ENCODE data around the gene NAIF1.

NAIF1 gene

DNA sequence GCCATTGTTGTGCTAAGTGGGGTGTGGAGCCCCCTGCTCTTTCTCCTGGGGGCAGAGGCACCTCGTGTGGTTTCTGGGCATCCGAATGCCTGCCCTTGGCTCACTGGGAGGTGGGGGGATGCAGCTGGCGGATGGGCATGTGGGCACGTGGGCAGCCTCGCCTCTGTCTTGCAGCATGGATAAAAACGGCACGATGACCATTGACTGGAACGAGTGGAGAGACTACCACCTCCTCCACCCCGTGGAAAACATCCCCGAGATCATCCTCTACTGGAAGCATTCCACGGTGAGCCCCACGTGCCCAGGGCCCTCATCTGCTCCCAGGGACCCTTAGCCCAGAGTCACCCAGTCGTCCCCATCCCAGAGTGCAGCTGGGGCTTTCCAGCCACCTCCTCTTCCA, 35.1 kb upstream of the NAIF1 start:
- no peak for DNase-seq

DNA sequence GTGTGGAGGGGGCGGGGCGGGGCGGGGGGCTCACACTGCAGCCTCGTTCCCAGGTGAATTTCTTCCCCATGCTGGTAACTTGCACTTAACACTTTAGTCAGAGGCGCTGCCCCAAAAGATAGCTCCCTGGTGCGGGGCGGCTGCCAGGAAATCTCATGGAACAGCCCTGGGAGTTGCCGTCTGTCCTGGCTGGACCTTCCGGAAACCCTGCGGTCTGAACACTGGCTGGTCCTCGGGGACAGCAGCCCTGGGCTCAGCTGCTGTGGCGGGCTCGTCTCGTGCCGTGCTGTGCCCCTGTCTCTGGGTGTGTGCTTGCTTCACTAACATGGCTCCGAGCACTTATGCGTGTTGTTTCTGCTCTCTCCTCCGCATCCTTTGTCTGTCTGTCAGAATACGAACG, 34.6 kb upstream of the NAIF1 start:
- DNase-seq: no peak

DNA sequence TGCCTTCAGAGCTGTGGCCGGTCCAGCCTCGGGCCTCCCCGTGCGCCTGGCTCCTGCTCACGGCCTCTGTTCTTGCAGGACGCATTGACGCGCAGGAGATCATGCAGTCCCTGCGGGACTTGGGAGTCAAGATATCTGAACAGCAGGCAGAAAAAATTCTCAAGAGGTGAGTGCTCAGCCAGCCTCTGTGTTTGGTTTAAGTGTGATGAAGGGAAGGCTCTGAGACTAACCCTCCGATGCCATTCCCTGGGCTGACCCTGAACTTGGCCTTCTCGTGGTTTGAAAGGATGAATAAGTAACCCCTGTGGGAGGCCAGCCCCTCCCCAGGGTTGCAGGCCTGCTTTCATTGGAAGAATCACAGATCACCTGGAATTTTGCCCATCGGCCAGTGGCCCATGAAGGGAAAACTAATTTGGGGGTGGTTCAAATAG, 34.1 kb upstream of the NAIF1 start:
- no peak for DNase-seq

DNA sequence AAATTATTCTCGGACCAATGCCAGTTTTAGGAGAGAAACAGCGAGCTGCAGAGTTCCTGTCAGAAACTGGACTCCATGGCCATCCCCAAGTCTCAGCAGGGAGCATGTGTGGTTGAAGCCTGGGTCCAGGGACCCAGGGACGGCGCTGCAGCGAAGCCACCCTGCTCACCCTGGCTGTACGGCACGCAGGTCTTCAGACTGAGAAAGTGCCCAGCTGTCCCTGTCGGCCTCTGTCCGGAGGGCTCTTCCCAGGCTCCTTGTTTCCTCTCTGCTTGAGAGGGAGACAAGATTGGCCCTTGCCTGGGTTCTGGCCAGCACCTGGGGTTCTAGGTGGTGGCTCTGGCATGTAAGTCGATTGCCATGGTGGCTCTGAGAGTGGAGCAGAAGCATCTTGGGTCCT, 33.5 kb upstream of the NAIF1 start:
- DNase-seq: no peak

DNA sequence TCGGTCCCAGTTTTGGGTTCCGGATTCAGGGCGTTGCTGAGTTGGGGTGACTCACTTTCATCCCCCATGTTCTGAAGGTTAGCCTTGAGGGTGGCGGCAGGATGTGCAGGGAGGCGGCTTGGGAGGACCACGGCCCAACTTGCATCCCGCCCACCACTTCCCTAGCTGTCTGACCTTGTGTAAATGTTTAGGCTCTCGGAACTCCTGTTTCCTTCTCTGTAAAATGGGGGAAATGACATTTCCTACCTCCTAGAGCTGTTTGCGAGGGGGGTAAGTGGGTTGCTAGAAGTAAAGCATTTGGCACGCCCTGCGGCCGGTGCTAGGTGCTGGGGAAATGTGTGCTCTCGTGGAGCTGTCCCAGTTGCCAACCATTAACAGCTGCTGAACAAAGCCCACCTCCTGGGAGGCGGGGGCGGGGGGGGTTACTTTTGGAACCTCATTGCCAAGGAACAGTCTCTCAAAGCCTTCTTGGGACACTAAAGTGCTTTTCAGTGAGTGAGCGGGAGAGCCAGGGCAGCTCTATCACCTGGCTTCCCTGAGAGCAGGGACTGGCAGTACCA, 32.9 kb upstream of the NAIF1 start:
- no peak for DNase-seq

DNA sequence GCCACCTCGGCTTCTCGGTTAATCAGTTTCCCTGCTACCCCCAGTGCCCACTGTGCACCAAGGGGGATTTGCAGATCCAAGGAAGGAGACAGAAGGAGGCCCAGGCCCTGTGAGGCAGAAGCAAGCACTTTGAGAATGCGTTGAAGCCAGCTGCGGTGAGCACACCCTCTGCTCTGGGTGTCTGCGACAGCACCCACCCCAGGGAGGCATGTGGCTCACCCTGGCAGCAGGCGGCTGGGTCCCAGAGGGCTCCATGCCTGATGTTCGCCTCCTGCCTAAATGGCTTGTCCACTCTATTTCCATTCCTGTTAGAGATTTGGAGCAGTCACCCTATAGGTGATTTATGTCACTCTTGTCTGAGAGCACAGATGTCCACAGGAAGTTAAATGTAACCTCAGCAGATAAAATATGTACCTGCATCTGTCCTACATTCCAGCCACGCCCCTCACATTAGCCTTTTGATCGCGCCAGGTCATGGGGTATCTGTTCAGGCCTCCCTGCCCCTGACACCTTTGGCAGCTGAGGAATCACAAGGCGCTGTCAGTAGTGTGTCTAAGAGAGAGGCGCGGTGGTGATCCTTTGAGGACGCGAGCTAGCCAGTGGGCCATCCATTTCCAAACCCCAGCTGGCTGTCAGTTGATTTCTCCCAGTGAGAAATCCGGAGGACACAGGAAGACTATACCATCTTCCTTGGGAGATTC, 32.3 kb upstream of the NAIF1 start:
- DNase-seq: no peak

DNA sequence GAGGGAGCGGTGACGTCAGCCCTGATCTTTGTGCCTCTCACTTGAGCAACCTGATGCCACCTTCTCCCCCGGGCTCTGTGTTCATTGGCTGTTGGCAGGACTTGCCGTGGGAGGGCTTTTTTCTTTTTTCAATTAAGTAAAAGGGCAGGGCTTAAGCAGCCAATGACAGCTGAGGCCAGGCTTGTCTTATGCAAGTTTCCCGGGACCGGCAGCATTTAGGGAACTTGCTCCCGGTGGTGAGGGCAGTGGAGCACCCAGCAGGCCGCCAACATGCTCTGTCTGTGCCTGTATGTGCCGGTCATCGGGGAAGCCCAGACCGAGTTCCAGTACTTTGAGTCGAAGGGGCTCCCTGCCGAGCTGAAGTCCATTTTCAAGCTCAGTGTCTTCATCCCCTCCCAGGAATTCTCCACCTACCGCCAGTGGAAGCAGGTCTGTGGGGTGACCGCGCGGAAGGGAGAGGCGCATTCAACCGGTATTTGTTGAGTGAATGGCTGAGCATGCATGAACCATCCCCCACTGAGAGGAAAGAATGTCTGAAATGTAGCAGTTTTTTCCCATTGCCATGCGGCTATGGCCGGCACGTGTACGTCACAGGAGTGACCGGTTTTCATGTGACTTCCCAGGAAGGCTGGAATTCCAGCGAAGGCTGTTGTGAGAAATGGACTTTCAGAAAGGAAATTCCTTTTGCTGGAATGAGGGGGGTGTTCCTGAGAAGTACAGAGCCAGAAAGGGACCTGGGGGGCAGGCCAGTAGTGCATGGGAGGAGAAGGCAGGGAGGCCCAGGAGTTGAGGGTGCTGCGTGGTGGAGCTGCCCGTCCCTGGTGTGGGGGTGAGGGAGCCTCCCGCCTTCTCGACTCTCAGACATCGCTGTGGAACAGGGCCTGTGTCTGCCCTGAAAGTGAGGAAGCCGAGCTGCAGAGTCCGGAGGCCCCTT, 31.4 kb upstream of the NAIF1 start:
- peak; percentile 84 for DNase-seq

DNA sequence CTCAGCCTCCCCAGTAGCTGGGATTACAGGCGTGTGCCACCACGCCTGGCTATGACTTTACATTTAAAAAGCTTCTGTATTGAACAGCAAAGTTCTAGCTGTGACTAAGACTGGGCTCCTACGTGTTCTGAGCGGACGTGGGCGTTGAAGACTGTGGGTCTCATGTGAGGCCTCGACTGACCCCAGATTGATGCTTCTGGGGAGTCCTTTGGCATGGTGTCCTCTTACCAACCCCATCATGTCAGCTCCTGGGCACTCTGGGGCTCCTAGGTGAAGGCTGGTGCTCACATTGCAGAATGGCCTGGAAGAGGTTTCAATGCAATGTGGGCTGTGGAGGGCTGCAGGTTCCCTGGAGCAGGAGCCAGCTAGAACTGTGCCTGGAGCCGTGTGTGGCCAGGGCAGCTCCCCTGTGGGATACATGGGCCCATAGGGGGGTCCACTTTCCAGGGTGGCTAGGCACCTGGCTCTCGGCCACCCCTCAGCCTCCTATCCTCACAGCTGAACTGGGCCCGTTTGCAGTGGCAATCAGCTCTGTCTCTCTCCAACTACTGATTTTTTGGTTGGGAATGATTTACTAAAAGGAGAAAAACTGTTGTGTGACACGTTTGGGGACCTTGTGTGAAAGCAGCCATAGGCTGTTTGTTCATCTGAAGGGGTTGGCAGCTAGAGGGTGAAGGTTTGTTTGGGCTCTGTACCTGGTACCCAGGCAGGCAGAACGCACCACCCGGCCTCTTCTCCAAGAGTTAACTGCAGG, 30.6 kb upstream of the NAIF1 start:
- no peak for DNase-seq

DNA sequence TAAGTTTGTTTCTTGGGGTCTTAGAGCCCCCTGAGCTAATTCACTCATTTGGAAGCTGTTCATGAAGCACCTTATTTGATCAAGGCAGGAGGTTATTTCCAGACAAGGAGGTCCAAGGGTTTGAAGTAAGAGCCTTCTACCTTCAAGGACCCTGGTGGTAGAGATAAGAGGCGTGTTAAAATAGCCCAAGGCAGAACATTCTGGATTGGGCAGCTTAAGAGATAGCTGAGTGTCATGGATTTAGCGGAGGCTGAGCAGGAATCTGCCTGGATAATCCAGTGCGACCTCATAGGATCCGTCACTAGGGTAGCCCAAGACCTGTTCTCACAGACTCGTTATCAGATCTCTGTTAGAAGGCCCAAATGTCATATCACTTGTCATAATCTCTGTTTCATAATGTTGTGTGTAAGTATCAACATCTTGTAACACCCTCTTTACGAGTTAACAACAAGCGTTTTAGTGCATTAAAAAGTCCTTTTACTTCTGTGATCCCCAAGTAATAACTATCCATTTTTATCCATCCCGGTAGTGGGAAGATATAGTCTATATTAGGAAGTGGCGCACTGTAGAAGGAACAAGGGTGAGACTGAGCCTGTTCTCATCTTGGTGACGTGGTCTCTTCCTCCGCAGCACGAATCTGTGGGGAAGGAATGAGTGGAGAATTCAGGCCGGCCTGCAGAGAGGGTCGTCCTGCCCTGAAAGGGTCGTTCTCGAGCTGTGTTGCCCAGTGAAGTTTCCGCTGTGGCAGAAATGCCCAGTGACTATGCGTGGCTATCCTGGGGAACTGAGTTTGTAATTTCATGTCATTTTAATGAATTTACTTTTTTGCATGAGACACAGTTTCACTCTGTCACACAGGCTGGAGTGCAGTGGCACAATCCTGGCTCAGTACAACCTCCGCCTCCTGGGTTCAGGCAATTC, 29.8 kb upstream of the NAIF1 start:
- DNase-seq: no peak

DNA sequence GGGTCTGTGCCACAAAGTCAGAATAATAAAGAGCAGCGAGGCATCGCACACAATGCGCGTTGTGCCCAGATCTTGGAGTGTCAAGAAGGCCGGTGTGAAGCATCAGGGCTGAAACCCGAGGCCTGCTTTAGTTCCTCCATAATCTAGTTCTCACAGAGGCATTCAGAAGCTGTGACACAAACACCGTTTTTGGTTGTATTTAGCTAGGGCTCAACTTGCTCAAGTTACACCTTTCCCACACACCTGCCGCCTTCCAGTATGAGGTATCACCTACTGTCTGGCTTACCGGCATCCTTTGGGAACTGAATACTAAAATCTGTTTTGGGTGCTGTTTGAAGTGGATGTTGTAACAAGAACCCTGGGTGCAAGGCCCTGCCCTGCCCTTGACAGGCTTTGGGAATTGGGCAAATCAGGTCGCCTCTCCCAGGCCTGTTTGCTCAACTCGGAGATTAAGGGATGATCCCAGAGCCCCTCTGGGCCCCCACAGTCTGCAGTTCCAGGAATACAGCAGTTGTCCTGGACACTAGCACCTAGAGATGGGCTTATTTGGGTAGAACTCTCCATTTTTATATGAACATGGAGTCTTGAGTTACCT, 27.9 kb upstream of the NAIF1 start:
- DNase-seq: no peak

DNA sequence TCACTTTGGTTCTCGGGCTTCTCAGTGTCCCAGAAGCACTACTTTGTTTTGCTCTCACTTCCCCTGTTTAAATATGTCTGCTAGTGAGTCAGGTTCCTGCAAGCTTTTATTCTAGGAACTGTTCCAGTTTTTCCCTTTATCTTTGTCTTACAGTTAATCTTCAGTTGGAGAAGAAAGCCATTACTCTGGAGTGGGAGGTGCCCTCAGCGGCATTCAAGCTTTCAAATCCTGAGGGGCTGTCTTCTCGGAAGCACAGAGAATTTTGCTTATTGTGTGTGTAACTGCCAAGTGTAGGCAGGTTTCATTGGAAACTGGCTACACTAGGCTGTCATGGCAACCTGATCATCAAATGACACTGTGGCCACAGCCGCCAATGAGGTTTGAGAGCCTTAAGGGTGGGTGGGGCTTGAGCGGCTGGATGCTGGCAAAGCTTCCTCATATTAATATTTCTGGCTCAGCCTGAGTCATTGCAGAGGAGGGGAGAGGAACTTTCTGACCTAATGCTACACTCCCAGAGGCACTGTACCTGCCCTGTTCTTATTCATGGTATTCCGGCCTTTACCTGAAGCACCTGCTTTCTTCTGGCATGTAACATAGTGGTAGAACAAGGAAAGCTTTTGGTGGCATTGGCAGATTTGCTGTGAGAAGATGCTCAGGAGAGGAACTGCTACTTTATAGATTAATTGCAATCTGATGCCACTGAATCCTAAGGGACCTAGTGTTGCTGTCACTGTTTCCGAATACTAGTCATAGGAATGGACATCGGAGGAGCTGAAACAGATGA, 27.2 kb upstream of the NAIF1 start:
- peak; percentile 83 for DNase-seq

DNA sequence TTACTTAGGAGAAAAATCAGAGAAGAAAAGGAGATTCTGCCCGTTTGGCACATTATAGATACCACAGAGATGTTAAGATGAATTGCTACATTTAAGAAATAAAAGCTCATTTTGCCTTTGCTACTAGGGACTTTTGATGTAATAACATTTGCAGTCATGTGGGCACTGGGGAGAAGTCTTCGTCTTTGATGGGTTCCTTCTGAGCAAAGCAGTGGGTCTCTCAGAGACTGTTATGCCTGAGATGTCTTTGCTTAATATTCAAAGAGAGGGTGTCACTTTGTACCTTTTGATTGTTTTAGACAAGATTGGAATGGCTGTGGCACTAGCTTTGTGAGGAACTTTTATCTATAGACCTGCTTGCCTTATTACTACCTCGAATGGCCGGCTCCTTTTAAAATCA, 25.9 kb upstream of the NAIF1 start:
- no peak for DNase-seq

DNA sequence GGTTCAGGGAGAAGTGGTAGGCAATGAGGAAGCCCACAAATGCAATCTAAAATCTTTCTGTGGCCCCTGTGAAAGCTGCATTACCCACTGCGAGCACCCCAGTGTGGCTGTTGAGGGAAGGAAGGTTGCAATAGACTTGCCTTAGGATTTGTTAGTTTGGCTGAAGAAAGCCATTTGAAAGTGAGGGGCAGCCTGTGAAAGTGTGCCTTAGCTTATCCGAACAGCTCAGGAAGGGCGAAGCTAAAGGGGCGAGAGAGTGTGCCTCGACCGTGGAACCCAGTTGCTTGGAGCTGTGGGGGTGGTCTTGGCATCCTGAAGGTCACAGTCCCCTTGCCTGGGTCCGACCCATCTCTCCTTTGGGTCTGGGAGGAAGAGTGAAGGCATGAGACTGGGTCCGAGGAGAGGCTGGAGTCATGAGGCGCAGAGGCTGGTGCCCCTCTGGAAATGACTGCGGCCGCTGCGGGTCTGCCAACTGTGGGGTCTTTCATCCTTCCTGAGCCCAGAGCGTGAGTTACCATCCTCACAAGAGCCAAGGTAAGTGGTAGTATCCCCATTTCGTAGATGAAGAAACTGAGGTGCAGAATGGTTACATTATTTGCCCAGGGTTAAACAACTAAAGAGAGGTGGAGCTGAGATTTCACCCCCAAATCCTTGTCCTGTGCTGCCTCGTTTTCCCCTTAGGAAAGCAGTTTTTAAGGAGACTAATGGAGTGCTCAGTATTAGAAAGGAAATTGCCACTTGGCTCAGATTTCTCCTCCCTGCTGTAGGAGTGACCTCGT, 25.3 kb upstream of the NAIF1 start:
- no peak for DNase-seq

DNA sequence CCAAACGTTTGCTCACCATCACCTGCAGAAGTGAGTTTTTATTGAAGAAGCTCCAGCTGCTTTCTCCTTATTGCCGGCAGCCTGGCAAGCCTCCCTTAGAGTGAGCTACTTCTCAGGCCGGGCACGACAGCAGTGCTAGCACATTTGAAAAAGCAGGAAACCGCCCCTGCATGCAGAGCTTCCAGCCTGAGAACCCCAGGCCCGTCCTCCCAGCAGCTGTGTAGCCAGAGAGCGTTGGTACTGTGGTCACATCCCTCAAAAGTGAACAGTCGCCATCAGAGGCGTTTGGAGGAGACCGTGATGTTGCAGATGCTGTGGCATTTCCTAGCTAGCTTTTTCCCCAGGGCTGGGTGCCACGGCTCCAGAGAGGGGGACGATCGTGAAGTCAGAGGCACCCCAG, 24.5 kb upstream of the NAIF1 start:
- no peak for DNase-seq

DNA sequence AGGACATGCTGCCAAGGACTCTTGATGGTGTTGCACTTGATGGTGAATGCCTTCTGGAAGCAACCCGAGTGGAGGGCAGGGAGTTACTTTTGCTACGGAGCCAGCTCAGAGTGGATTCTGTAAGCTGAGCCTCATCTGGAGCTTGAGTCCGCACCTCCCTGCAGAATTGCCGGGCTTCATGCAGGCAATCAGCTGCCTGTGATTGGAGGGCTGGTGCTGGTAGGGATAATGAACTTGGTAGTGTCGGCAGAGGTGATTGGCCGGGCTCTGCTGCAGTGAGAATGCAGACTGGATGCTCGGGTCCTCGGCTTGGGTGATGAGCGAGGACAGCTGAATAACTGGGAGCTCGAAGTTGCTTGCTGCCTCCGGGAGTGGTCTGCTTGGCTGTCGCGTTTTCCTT, 24.0 kb upstream of the NAIF1 start:
- peak; percentile 84 for DNase-seq

DNA sequence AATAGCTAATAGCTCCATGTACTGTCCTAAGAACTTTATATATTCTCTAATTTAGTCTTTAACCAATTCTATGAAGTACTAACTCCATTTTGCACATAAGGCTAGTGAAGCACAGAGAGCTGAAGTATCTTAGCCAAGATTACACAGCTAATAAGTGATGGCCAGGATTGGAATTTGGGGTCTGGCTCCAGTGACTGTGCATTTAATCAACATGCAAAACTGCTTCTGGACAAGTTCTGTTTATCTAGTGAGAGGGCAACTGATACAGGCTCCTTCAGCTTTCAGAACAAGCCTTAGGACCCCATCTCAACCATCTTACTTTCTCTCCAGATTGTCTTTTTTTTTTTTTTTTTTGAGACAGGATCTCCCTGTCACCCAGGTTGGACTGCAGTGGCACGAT, 22.2 kb upstream of the NAIF1 start:
- no peak for DNase-seq

DNA sequence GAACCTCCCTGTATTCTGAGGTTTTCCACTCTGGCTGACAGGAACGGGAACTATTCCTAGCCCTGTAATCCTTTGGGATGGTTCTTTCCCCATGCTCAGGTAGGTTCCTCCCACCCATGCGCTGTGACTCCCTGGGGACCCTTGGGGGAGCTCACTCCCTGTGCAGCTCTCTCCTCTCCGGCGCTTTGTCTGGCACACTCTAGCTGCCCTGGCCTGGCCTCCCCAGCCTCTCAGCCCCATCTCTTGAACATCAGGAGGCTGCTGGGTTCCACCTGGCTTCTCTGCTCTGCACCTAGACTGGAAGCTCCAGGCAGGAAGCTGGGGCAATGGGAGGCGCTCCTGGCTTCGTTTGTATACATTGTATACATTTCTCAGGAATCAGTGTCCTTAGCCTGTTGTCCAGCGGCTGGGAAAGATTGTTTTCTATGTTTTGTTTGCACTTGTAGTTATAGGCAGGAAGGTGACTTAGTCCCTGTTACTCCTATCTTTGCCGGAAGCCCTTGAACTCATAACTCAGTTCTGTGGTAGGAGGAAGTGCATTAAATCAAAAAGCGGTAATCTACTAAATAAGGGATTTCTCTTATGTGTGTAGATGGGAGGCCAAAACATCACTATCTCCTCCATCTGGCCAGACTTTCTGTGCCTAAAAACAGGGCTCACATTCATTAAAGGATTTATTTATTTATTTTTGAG, 21.3 kb upstream of the NAIF1 start:
- DNase-seq: no peak

DNA sequence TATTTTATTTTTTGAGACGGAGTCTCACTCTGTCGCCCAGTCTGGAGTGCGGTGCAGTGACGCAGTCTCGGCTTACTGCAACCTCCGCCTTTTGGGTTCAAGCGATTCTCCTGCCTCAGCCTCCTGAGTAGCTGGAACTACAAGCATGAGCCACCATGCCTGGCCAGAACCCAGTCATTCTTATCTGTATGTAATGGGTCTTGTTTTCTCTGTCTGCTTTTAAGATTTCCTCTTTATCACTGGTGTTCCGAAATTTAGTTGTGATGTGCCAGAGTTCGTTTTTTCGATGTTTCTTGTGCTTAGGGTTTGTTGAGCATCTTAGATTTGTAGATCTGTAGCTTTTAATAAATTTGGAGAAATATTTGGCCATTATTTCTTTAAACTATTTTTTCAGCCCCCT, 20.1 kb upstream of the NAIF1 start:
- DNase-seq: no peak

DNA sequence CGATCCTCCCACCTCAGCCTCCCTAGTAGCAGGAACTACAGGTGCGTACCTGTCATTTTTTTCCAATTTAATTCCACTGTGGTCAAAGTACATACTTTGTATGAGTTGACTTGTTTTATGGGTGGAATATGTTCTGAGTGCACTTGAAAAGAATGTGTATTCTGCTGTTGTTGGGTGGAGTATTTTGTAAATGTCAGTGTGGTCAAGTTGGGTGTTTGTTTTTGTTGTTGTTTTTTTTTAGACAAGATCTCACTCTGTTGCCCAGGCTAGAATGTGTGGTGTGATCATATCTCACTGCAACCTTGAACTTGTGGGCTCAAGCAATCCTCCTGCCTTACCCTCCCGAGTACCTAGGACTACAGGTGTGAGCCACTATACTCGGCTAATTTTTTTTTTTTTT, 18.8 kb upstream of the NAIF1 start:
- no peak for DNase-seq
